Gastrocnemius medialis (tissue), 4 donors: ENCODE results near the gene GPR153.

ENCODE experiments used
- POLR2A ChIP-seq, 2 donors: fragments of 450-650 bp; IDR thresholded peaks; one replicate each; pipeline ENCODE4 v1.6.1; 2017; ENCODE audit warnings: antibody characterized with exemption in 2 of 2, mild to moderate bottlenecking in 2 of 2, moderate library complexity in 2 of 2
- TF ChIP-seq, protein P1 (sequence below), 5 experiments: fragments of 450-650 bp in 3 of 5; fragments of 200-600 bp in 2 of 5; sonication (generic) in 2 of 5; IDR thresholded peaks in 4 of 5; conservative IDR thresholded peaks in 1 of 5; 1 replicate in 4 of 5; 2 replicates in 1 of 5; pipeline ENCODE4 v1.5.1; 2016 to 2019; ENCODE audit warnings: antibody characterized with exemption in 5 of 5, mild to moderate bottlenecking in 3 of 5, moderate library complexity in 3 of 5

GRCh38 chr1:6253380-6253779 is 7.5 kb downstream of the GPR153 start:
- TF ChIP-seq, protein P1, sequence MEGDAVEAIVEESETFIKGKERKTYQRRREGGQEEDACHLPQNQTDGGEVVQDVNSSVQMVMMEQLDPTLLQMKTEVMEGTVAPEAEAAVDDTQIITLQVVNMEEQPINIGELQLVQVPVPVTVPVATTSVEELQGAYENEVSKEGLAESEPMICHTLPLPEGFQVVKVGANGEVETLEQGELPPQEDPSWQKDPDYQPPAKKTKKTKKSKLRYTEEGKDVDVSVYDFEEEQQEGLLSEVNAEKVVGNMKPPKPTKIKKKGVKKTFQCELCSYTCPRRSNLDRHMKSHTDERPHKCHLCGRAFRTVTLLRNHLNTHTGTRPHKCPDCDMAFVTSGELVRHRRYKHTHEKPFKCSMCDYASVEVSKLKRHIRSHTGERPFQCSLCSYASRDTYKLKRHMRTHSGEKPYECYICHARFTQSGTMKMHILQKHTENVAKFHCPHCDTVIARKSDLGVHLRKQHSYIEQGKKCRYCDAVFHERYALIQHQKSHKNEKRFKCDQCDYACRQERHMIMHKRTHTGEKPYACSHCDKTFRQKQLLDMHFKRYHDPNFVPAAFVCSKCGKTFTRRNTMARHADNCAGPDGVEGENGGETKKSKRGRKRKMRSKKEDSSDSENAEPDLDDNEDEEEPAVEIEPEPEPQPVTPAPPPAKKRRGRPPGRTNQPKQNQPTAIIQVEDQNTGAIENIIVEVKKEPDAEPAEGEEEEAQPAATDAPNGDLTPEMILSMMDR (IDR thresholded peaks at IDR 0.05 in 4 of 5, conservative IDR thresholded peaks at IDR 0.05 in 1 of 5): no peak
- TF ChIP-seq POLR2A (IDR thresholded peaks at IDR 0.05): no peak
